Measurements from ENCODE around the gene CNOT6L.

DNA sequence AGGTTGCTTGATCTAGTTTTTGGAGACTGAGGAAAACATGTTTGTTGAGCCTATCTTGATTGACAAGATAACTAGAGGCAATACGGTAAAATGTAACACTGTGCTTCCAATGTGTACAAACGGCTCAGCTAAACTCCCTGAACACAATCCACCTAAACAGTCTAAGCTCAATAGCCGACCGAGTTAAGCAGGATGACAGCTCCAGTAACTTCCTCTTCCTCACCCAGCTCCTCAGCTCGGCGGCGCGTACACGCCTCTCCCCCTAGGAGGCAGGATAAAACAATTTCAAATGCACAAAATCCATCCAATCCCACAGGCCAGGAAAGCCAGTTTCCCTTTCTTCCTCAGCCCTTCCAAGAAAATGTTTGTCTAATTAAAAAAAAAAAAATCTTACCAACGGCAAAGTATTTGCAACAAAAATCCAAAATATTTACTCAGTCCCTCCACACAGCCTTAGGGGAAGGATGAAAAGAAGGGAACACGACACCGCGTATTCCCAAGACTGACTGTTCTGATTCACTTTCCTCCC is 1.0 kb downstream of the CNOT6L start:
- TF ChIP-seq, protein P1, sequence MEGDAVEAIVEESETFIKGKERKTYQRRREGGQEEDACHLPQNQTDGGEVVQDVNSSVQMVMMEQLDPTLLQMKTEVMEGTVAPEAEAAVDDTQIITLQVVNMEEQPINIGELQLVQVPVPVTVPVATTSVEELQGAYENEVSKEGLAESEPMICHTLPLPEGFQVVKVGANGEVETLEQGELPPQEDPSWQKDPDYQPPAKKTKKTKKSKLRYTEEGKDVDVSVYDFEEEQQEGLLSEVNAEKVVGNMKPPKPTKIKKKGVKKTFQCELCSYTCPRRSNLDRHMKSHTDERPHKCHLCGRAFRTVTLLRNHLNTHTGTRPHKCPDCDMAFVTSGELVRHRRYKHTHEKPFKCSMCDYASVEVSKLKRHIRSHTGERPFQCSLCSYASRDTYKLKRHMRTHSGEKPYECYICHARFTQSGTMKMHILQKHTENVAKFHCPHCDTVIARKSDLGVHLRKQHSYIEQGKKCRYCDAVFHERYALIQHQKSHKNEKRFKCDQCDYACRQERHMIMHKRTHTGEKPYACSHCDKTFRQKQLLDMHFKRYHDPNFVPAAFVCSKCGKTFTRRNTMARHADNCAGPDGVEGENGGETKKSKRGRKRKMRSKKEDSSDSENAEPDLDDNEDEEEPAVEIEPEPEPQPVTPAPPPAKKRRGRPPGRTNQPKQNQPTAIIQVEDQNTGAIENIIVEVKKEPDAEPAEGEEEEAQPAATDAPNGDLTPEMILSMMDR (optimal IDR thresholded peaks at IDR 0.05 in 1 of 3, IDR thresholded peaks at IDR 0.05 in 1 of 3, conservative IDR thresholded peaks at IDR 0.05 in 1 of 3; ENCODE audit: extremely low read depth in 1 of 3, insufficient read depth in 2 of 3, low read length in 3 of 3) = peak; percentile 63 to 76 (median 73)
- no peak for TF ChIP-seq EZH2 (IDR thresholded peaks at IDR 0.05; ENCODE audit: low read length)

Measured in keratinocyte (primary cell).